DMS 273 (cell line): Measurements from ENCODE around the gene BCL11A.

Experiments
- DNase-seq: peaks from one replicate; lab custom pipeline; 2025; ENCODE audit not compliant: unreplicated experiment; lab: John Stamatoyannopoulos, UW

Gene BCL11A

DNA sequence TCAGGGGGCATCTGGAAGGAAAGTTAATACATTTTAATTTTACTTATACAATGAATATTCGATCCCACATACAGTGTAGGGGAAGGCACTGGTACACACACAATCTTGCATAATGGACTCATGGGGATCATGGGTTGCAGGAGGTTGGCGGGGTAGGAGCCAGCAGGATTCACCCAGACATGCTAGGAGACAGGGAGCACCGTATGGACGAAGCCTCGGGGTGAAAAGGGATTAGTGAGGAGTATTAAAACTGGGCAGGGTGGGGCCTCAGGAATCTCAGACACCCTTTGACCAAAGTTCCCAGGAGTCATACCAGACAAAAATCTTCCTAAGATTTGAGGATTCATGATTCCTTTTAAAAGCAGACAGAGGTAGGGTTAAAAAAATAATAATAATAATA lies 140.8 kb downstream of the BCL11A start:
- DNase-seq: no peak

DNA sequence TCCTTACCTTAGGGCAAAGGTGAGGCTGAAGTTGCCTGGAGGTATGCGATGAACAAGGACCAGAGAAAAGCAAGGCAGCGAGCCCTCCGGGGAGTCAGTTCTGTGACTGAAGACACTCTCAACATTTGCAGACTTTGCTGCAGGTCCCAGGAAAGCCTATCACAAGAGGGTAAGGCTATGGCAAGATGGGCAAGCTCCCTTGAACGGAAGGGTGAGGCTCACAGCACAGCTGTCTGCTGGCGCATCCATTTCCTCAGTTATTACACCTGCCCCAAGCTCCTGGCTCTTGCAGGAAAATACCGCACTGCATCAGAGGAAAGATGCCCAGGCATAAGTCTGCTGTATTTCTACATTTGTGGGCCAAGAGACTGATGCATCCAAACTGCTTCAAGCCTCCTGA lies 141.4 kb downstream of the BCL11A start:
- no peak for DNase-seq

DNA sequence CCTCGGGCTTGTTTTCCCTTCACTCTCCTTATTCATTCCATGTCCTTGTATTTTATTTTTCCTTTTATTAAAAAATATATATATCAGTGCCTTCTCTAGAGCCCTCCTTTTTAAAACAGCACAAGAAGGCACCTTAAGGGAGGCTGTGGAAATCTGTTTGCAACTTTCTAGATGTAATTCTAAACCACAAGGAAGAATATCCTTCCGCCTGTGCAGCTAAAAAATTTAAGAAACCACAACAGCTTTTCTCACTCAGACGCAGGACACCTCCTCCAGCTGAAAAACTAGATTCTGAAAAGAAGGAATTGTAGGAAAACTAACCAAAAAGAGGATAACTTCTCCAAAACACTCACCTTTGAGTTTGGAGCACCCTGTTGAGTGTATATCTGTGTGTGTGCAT lies 142.2 kb downstream of the BCL11A start:
- DNase-seq: no peak

DNA sequence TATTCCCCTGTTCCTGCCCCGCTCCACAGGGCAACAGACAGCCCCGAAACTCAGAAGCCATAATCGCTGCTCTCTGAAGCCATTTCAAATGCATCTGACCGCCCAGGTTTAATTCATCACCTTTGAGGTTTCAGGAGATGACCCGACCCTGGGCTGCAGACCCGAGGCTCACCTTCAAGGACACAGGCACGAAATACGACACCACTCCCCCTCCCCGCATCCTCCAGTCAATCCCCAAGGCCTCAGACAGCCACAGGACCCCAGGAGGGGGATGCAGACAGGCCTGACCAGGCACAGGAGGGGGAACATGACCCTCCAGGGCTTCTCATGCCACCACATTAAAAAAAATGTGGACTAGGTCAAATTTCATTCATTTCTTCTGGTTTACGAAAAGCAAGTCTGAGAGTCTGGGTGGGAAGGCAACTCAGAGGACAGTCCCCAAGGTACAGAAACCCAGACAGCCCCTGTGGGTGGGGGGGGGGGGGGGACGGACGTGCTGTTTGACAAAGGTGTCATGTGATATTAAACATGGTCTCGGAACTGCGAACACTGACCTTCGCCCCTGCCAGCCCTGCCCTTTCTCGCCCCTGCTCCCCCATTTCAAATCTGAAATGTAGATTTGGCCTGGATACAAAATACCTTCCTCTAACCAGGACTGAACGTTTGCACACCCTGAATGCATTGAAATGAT lies 142.9 kb downstream of the BCL11A start:
- no peak for DNase-seq

DNA sequence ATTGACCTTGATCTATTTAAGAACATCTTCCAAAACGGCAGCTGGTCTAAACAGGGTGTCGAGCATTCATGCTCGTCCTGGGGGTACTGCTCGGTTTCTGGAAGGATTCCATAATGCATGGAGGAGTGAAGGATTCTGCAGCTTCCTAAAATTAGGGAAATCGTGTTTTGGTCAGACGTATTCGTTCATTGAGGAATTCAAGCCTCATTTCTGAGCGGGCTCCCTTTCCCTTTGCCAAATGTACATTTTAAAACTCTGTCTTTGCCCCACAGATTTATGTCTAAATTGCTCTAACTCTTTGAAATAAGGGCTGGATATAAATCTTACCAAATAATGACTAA lies 144.0 kb downstream of the BCL11A start:
- no peak for DNase-seq

DNA sequence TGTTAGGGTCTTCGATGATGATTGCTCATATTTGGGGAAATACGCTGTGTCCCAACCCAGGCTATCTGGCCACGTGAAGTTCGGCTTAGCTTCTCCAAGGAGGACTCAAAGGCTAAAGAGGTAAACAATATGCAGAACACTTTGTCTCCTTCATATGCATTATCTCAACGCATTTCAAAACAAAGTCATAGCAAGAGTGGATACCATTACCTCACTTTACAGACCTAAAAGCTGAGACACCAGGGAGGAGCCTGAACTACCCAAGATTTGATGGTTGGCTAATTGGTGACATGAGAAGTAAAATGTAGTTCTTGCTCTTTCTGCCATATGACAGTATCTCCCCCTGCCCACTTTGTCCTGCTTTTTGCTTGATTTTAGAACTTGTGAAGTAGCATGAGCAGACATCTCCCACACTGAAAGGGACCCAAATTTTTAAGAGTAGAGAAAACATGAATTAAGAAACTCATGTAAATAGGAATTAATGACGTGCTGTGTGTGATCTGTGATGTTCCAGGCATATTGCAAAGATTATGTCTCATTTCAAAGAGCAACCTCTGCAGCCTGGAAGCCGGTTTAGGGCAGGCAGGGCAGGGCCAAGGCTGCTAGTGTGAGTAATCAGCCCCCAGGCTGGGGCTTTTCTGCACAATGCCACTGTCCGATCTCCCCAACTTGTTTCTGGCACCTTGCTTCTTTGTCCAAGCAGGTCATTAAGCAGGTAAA lies 144.5 kb downstream of the BCL11A start:
- no peak for DNase-seq

DNA sequence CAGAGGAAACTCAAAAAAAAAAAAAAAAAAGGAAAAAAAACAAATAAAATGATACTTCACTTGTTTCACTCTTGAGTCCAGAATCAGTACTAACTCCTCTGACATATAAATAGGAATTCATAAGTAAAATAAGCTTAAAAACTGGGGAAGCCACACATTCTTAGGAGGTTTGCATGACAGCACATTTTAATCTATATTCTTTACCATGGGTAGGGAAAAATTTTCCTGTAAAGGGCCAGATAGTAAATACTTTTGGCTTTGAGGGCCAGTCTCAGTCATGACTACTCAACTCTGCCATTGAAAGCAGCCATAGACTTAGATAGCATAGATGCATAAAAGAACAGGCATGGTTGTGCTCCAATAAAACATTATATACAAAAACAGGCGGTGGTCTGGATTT lies 145.2 kb downstream of the BCL11A start:
- DNase-seq: no peak

DNA sequence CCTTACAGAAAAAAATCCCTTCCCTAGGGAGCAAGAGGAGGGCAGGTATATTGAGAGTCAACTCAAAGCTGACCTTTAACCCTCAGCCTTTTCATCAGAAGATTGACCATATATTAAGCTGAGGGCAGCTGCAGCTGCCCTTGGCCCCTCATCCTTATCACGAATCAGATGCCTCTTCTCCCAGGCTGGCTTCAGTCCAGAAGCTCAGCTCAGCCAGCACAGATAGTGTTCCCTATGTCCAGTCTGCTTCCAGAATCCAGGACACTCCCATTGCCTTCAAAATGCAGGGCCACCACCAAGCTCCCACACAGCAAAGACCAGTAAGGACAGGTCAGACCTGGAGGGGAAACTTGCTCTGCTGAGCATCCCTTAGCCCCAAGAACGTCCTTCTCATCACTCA lies 146.1 kb downstream of the BCL11A start:
- DNase-seq: no peak

DNA sequence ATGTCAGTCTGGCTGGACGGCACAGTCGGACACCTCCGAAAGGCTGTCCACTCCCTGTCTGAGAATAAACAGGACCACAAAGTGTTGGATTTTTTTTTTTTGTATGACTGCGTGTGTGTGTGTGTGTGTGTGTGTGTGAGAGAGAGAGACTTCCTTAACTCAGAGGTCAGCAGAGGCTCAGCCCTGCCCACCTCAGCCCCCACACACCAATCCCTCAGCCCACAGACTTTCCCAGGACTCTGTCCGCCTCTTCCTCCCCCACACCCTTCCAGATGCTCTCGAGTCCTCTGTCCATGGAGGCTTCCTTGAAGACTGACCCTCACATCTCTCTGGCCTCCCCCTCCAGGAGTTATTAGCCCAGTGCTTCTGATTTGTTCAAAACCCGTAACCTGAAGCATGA lies 147.3 kb downstream of the BCL11A start:
- DNase-seq: no peak

DNA sequence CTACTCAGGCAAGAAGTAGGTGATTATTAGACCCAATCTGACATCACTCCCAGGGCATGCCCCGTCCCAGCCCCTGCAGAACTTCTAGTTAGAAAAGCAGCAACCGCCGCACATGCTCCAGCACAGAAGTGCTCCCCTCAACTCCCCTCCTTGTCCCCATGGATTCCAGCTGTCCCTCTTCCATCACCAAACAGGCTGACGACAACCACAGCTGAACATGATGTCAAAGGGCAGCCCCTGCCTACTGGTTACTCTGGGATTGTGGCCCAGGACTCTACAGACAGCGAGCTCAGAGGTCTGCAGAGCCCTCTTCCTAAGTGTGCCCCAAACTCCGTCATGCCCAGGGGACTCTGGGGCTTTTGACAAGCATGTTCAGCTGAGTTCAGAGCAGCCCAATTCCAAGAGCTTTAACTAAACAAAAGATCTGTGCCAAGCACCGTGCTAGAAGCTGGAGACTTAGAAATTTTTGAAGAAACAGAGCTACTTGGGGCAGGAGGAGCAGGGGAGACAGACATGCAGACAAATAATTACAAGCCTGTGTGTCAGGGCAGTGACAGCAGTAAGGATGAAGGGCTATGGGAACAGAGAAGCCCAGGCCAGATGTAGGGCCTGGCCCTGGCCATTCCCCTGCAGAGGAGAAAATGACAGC lies 148.1 kb downstream of the BCL11A start:
- no peak for DNase-seq
